NCI-H187 (cell line): Measurements from ENCODE around the gene SEC23IP.
"Not testable (repeated sequence)": the region's sequence is repeated elsewhere in the genome, so short reads cannot be mapped to it uniquely, and the experiment has no call there.

Experiments used
- DNase-seq, 2 experiments: peaks; one replicate each; lab custom pipeline; 2025; lab: John Stamatoyannopoulos, UW

The SEC23IP gene

DNA sequence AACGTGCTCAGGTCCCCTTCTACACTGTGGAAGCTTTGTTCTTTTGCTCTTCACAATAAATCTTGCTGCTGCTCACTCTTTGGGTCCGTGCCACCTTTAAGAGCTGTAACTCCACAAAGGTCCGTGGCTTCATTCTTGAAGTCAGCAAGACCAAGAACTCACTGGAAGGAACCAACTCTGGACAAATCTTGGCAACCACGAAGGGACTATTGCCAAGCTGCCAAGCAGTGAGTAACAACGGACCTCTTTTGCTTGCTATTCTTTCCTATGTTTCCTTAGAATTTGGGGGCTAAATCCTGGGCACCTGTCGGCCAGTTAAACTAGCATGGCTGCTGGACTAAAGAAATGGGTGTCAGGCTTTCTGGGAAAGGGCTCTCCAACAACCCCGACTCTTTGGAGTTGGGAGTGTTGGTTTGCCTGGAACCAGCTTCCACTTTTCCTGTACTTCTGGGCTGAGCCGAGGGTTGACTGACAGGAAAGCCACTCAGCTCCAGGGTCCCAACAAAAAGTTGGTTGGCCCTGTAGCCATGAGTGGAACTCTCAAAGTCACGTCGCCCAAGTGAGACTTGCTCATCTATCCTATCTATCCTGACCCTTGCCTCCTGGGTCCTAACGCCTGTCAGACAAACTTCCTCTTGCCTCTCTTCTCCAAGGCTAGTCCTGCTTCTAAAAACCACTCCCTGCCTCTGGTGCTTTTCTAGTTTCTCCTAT is 8.5 kb upstream of the SEC23IP start:
- DNase-seq: not testable (repeated sequence)

DNA sequence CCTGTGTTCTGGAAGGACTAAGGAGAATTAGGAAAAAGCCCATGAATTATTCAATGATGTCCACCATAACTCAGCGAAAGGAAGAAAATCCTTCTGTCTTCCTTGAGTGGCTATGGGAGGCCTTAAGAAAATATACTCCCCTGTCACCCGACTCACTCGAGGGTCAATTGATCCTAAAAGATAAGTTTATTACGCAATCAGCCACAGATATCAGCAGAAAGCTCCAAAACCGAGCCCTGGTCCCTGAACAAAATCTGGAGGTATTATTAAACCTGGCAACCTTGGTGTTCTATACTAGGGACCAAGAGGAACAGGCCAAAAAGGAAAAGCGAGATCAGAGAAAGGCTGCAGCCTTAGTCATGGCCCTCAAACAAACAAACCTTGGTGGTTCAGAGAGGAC is 6.5 kb upstream of the SEC23IP start:
- not testable (repeated sequence) for DNase-seq

DNA sequence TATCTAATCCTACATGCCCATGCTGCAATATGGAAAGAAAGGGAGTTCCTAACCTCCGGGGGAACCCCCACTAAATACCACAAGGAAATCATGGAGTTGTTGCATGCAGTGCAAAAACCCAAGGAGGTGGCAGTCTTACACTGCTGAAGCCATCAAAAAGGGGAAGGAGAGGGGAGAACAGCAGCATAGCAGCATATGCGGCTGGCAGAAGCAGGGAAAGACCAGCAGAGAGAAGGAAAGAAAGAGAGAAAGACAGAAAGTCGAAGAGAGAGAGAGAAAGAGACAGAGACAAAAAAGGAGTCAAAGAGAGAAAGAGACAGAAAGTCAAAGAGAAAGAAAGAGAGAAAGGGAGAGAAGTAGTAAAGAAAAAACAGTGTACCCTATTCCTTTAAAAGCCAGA is 3.8 kb upstream of the SEC23IP start:
- not testable (repeated sequence) for DNase-seq

DNA sequence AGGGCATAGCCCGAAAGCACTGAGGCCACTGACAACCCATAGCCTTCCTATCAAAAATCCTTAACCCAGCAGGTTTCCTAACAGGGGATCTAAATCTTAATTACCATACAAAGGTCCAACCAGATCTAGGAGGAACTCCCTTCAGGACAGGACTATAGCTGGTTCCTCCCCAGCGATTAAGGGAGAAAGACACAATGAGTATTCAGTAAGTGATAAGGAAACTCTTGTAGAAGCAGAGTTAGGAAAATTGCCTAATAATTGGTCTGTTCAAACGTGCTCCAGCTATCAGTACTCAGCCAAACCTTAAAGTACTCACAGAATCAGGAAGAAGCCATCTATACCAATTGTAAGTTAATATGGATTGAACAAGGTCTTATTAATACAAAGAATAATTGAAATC is 3.3 kb upstream of the SEC23IP start:
- DNase-seq: not testable (repeated sequence)

DNA sequence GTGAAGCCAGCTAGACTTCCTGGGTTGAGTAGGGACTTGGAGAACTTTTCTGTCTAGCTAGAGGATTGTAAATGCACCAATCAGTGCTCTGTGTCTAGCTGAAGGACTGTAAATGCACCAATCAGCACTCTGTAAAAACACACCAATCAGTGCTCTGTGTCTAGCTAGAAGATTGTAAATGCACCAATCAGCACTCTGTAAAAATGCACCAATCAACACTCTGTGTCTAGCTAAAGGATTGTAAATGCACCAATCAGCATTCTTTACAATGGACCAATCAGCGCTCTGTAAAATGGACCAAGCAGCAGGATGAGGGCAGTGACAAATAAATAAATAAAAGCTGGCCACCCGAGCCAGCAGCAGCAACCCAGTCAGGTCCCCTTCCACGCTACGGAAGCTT is 2.2 kb upstream of the SEC23IP start:
- not testable (repeated sequence) for DNase-seq

DNA sequence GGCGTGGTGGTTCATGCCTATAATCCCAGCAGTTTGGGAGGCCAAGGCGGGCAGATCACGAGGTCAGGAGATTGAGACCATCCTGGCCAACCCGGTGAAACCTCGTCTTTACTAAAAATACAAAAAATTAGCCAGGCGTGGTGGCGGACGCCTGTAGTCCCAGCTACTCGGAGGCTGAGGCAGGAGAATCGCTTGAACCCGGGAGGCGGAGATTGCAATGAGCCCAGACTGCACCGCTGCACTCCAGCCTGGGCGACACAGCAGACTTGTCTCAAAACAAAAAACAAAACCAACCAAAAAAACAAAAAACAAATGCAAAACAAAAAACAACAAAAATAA is 712 bp upstream of the SEC23IP start:
- not testable (repeated sequence) for DNase-seq

DNA sequence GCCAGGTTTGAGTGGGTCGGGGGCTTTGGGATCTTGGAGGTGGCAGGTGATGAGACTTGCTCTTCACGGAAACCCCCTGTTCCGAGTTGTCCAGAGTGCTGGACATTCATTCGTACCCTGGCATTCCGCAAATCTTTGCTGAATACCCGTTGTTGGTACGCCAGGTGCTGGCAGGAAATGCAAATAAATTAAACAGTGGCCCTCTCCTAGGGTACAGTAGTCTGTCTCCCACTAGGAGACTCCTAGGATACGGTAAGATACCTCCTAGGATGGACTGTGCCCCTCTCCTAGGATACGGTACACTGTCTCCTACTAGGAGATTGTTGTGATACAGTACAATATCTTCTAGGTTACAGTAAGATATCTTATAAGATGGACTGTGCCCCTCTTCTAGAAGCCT is 544 bp downstream of the SEC23IP start:
- DNase-seq: no peak

DNA sequence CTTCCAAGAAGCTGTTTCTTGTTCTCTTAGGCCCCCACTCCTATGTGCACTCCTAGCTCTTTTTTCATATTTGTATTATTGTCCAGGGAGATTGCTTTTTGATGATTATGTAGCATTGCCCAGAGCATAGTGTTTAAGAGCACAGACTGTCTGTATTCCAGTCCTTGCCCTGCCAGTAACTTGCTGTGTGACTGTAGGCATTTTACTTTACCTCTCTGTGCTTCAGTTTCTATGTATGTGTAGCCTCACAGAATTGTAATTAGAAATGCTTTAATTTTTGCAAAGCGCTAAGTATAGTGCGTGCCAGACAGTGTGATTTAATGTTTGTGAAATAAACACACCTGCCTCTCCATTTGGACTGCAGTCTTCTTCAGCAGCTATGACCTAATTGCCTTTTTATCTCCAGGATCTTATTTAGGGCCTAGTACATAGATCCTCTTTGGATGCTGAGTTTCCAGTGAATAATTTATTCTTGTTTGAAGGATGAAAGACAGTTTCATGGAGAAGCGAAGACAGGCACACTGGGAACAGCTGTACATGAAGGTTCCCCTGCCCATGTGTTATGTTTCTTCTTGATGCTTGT is 1.4 kb downstream of the SEC23IP start:
- no peak for DNase-seq

DNA sequence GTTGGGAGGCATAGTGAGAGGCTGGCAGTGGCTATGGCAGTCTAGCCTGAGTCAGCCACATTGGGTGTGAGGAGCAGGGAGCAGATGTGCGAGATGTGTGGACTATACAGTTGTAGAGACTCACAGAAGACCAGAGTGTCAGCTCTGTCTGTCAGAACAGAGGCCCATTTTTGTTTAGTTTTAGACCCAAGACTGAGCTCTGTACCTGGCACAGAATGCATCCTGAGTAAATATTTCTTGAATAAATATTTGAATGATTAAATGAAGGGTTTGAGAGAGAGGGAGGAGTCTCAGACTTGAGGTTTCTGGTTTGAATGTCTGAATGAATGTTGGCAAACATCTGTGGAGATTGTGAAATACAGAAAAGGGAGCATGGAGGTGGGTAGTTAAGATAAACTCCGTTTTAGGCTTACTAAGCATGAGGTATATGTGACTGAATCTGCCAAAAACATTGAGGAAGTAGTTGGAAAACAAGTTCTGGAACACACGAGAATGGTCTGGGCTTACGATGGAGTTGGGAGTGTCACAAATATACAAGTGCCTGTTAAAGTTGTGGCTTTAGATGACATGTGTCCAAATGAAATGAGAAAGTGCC is 3.6 kb downstream of the SEC23IP start:
- DNase-seq: no peak

DNA sequence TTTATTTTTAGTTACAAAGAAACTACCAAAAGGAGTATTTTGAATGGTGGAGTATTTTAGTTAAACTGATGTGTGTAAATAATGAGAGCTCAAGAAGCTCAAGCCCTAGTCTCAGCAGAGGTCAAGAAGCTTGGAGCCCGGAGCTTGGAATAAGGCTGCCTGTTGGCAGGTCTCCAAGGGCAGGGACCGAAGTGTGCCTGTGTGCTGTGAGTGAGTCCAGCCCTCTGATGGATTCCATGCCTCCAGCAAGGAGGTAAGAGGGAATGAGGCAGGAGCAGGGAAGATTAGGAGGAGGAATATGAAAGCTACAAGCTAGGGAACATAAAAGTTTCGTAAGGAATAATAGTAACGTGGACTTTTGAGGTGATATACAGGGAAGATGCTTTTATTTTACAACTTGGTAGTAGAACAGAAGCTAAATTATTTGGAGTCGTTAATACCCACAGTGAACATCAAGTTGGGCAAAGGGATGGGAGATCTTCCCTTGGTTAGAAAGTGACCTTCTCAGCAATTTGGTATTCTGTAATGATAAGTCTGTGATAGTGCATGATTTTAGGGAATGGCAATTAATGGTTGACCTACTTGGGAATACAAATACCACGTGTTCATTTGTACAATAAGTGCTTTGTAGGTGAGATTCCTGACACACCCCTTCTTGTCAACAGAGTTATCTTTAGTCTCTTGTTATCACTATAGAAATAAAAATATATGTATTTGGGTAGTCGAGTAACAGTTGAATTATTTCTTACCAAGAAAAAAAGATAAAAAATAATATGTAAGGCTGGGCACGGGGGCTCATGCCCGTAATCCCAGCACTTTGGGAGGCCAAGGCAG is 4.6 kb downstream of the SEC23IP start:
- DNase-seq: no peak

DNA sequence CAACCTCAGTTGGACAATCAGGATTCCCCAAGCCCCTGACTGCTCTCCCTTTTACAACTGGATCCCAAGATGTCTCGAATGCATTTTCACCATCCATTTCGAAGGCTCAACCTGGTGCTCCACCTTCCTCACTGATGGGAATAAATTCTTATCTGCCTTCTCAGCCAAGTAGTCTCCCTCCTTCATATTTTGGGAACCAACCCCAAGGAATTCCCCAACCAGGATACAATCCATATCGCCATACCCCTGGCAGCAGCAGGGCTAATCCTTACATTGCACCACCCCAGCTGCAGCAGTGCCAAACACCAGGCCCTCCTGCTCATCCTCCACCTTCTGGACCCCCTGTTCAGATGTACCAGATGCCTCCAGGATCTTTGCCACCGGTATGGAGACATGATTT is 6.0 kb downstream of the SEC23IP start:
- no peak for DNase-seq

DNA sequence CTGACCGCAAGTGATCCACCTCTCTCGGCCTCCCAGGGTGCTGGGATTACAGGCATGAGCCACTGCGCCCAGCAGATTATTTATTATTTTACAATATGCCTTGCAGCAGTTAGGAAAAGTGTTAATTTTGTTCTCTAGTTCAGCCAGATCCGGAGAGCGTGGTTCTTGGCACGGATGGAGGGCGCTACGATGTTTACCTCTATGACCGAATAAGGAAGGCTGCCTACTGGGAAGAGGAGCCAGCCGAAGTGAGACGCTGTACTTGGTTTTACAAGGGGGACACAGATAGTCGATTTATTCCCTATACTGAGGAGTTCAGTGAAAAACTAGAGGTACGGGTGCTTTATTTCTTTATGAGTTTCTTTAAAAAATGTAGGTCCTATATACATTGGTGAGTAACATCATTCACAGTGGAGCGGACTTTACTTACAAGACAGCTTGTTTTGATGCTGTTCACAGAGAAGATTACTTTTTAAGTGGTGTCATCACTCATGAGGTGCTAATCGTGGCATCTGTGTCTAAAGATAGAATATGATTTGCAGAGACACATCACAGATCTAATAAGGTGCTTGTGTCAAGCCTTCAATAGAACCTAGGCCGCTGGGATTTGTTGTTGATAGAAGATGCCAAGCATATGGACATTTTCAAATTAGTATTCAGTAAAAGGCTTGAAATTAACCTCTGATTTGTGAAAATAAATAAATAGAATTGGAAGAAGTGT is 11.6 kb downstream of the SEC23IP start:
- DNase-seq: no peak

DNA sequence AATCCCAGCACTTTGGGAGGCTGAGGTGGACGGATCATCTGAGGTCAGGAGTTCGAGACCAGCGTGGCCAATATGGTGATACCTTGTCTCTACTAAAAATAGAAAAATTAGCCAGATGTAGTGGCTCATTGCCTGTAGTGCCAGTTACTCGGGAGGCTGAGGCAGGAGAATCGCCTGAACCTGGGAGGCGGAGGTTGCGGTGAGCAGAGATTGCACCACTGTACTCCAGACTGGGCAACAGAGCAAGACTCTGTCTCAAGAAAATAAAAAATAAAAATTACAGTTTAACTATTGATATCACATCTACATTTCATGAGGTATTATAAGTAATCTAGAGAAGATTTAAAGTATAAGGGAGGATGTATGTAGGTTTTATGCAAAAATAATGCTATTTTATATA is 15.2 kb downstream of the SEC23IP start:
- DNase-seq: not testable (repeated sequence)

DNA sequence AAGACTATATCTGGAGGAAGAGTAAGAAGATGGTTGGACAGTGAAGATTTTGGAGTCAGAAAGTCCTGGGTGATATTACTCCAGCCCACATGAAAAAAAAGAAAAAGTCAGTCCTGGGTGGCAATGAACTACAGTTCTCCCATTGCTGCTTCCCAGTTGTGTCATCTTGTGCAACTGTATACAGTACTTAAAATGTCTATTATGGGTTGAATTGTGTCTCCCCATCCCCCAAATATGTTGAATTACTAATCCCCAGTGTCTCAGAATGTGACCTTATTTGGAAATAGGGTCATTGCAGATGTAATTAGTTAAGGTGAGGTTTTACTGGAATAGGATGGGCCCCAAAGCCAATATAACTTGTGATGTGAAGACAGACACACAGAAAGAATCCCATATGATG is 15.6 kb downstream of the SEC23IP start:
- DNase-seq: no peak

DNA sequence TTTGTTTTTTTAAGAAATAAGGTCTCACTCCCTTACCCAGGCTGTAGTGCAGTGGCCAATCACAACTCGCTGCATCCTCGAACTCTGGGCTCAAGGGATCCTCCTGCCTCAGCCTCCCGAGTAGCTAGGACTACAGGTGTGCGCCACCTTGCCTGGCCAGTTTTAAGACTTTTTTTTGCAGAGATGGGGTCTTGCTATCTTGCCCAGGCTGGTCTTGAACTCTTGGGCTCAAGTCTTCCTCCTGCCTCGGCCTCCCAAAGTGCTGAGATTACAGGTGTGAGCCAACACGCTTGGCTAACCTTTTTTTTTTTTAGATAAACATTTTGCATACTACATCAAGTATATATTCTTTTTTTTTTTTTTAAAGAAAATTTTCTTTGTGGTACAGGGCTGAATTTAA is 18.2 kb downstream of the SEC23IP start:
- DNase-seq: no peak

DNA sequence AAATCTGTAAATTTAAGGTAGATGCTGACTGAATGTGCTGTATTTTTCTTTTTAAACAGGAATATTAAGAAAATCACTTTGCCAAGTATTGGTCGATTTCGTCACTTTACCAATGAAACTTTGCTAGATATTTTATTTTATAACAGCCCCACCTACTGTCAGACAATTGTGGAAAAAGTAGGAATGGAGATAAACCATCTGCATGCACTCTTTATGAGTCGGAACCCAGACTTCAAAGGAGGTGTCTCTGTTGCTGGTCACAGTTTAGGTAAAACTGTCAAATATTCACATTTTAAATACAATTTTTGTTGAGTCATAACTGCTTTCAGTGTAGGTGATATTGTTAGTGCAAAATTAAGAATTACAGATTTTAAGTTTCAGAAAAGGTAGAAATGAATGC is 25.2 kb downstream of the SEC23IP start:
- no peak for DNase-seq

DNA sequence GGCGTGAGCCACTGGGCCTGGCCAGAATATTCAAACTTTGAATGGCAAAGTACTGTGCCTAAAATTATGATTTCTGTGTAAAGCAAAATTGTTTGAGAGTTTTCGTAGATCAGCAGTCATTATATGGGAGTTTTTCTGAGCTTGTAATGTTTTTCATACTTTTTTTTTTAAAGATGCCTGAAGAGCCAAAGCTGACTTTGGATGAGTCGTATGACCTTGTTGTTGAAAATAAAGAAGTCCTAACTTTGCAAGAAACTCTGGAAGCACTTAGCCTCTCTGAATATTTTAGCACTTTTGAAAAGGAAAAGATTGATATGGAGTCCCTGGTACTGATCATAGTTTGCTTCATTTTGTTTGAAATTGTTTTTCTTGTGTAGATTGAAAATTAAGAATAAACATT is 26.7 kb downstream of the SEC23IP start:
- DNase-seq: no peak

DNA sequence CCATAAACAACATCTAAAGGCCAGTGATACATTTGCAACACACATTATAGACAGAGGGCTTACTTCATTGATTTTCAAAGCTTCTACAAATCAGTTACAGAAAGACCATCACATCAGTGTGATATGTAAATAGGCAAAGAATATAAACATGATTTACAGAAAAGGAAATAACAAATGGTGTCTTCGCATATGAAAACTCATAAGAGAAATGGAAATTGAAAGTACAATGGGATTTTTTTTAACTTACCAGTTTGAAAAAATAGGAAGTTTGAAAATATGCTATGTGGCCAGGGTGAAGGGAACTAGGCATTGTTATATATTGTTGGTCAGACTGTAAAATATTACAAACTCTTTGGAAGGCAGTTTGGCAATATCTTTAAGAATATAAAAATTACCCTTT is 27.3 kb downstream of the SEC23IP start:
- no peak for DNase-seq

DNA sequence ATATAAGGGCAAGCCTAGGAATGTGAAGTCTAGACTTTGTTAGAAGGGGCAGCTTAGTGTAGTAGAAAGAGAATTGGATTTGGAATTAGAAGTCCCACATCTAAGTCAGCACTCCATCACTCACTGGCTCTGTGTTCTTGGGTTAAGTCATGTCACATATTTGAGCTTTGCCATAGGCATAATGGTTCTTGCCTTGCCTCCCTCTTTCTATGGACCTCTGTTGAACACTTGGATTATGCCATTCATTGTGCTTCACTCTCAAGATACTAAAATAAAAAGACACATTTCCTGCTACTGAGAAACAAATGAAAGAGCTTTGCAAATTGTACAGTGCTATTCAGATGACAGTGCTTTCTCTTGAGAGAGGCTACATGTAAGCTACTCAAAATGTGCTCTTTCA is 35.9 kb downstream of the SEC23IP start:
- DNase-seq: no peak

DNA sequence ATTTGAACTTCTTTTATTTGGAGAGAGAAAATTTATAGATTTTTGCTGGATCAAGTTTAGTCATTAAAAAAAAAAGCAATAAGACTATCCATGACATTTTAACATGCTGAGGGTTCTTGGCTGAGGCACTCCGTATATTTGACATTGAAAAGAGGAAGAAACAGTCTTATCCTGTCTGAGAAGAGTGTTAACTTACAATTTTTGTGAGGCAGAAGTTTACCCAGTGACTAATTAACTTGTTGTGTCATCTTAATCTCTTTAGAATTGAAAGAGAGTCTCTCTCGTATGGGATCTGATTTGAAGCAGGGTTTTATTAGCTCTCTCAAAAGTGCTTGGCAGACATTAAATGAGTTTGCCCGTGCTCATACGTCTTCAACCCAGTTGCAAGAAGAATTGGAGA is 39.3 kb downstream of the SEC23IP start:
- no peak for DNase-seq

DNA sequence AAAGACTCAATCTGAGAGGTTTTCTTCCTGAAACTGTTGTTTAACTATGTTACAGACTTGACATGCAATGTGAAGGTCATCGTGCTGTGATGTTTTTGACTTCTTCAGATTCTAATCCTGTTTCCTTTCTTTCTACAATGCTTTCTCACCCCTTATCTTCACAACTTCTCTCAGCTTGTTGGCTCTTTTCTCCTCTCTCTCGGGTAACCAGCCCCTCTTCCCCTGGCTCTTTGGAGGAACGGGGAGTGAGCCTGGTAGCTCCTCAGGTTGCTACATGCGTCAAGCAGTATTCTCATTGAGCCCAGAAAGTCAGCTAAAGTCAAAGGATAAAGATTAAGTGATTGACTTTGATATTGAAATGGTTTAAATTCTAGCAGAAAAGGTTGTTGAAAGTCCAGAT is 40.1 kb downstream of the SEC23IP start:
- no peak for DNase-seq

DNA sequence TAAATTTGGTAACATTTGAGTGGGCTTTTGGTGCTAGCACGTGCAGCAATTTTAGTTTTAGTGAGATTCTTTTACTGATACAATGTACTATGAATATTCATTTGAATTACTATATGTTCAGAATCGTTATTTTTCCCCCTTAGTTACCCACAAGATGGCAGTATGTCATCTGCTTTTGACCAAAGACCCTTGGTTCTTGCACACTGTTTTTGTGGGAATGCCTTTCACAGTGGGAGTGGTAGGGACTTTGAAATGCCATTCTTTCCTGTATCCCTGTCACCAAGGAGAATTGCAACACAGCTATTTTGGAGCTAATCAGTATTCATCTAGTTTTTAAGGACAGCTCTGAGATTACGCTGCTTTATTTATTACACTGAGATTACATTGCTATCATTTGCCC is 40.6 kb downstream of the SEC23IP start:
- DNase-seq: no peak
